Retinal pigment epithelial cell (primary cell): Measurements from ENCODE around the gene TNNI3K.

Experiments
- DNase-seq: peaks from one replicate; pipeline ENCODE4 v3.0.0-alpha.2; 2010; ENCODE audit warnings: low read depth
- H3K4me3 ChIP-seq: 2 replicates; pipeline ENCODE4 v1.5.1; 2011; ENCODE audit warnings: mild to moderate bottlenecking, low read length, control low read depth, moderate library complexity
- TF ChIP-seq, protein P1 (sequence below): conservative IDR thresholded peaks from 2 replicates; pipeline ENCODE4 v1.5.1; 2011; ENCODE audit warnings: low read depth, low read length, control low read depth, inconsistent platforms

The TNNI3K gene

GRCh38 chr1:74571493-74571800 is 336.3 kb downstream of the TNNI3K start:
- TF ChIP-seq, protein P1, sequence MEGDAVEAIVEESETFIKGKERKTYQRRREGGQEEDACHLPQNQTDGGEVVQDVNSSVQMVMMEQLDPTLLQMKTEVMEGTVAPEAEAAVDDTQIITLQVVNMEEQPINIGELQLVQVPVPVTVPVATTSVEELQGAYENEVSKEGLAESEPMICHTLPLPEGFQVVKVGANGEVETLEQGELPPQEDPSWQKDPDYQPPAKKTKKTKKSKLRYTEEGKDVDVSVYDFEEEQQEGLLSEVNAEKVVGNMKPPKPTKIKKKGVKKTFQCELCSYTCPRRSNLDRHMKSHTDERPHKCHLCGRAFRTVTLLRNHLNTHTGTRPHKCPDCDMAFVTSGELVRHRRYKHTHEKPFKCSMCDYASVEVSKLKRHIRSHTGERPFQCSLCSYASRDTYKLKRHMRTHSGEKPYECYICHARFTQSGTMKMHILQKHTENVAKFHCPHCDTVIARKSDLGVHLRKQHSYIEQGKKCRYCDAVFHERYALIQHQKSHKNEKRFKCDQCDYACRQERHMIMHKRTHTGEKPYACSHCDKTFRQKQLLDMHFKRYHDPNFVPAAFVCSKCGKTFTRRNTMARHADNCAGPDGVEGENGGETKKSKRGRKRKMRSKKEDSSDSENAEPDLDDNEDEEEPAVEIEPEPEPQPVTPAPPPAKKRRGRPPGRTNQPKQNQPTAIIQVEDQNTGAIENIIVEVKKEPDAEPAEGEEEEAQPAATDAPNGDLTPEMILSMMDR = no peak
- no peak overlapping the region for H3K4me3 ChIP-seq
- no peak for DNase-seq

DNA sequence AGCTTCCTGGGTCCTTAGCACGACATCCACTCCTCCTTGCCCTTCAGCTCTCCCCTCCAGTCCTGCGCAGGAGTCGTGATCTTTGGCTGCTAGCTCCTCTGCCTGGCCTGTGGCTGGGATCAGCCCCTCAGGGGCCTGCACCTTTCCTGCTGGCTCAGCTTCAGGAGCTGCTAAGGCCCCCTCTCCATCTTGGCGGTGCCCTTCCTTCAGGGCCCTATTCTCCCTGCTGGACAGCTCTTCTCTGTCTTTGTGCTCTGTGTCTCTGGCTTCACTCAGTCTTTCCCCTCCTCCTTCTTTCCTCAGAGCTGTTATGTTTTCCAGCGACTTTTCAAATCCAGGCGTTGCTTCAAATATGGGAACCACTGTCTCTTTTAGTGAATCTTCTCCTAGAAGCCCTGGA is 336.7 kb downstream of the TNNI3K start:
- TF ChIP-seq, protein P1 = no peak
- no peak for DNase-seq
- H3K4me3 ChIP-seq = no peak overlapping the region

GRCh38 chr1:74578101-74578500 is 342.9 kb downstream of the TNNI3K start:
- TF ChIP-seq, protein P1 = no peak
- DNase-seq = no peak
- no peak overlapping the region for H3K4me3 ChIP-seq

- no peak overlapping the region for H3K4me3 ChIP-seq
- no peak for DNase-seq
- TF ChIP-seq, protein P1 = no peak
Observed at GRCh38 chr1:74579425-74579824, 344.2 kb downstream of the TNNI3K start.

DNA sequence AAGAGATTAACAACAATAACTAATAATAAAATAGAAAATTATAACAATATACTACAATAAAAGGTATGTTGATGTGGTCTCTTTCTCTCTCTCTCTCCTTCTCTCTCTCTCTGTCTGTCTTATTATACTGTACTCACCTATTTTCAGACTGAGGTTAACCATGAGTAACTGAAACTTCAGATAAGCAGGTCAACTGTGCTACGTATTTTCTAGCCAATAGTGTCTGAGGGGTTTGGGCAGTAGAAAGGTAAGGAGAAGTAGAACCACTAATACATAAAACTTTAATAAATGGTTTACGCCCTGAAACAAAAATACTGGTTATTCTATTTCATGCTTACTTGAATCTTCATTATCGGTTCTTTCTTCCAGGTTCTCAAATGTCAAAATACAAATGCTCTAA is 348.2 kb downstream of the TNNI3K start:
- DNase-seq = no peak
- no peak overlapping the region for H3K4me3 ChIP-seq
- TF ChIP-seq, protein P1 = no peak

DNA sequence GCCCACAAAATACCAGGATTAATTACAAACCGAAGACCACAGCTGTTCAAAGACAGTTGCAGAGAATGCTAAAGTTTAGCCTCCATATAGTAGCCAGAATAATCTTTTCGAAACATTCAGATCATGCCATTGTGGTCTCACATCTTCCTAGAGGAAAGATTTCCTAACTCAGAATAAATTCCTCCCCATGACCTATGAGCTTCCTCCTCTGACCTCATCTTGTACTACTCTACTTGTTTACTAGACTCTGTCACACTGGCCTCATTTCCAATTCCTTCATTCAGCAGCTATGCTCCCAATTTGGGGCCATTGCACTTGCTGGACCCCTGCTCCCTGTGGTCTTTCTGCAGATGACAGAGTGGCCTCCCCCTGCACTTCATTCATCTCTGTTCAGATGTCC is 349.0 kb downstream of the TNNI3K start:
- TF ChIP-seq, protein P1 = no peak
- DNase-seq = no peak
- H3K4me3 ChIP-seq = no peak overlapping the region

- TF ChIP-seq, protein P1 = no peak
- no peak for DNase-seq
- no peak overlapping the region for H3K4me3 ChIP-seq
Observed at GRCh38 chr1:74586253-74586897, 351.2 kb downstream of the TNNI3K start.
